Measurements from ENCODE around the gene PUM2.

The PUM2 gene

GRCh38 chr2:20227894-20228505 is 122.6 kb downstream of the PUM2 start:
- no peak for DNase-seq

- DNase-seq, result no peak
Measured at GRCh38 chr2:20226152-20226545, 124.5 kb downstream of the PUM2 start.

- DNase-seq, result peak; percentile 71
Measured at GRCh38 chr2:20225294-20226151, 125.1 kb downstream of the PUM2 start.

- DNase-seq, result peak; percentile 65
Measured at GRCh38 chr2:20224716-20225293, 125.8 kb downstream of the PUM2 start, which contains the start of gene SDC1. Gene SDC1, minus strand, starts transcription at chr2:20225130. Its CDS starts 263 bp downstream, at chr2:20224867.

GRCh38 chr2:20224164-20224715 is 126.4 kb downstream of the PUM2 start:
- DNase-seq, result no peak

- peak; percentile 62 for DNase-seq
Measured at GRCh38 chr2:20223407-20224163, 127.1 kb downstream of the PUM2 start.

GRCh38 chr2:20222769-20223406 is 127.8 kb downstream of the PUM2 start:
- no peak for DNase-seq

- no peak for DNase-seq
Measured at GRCh38 chr2:20222014-20222768, 128.5 kb downstream of the PUM2 start.

- no peak for DNase-seq
Measured at GRCh38 chr2:20221555-20221973, 129.1 kb downstream of the PUM2 start.

GRCh38 chr2:20220806-20221554 is 129.7 kb downstream of the PUM2 start:
- DNase-seq, result no peak

GRCh38 chr2:20219763-20220380 is 130.8 kb downstream of the PUM2 start:
- no peak for DNase-seq

GRCh38 chr2:20218331-20219320 is 132.0 kb downstream of the PUM2 start:
- no peak for DNase-seq

- DNase-seq, result no peak
Measured at GRCh38 chr2:20217041-20217970, 133.3 kb downstream of the PUM2 start.

GRCh38 chr2:20216130-20217025 is 134.3 kb downstream of the PUM2 start:
- no peak for DNase-seq

GRCh38 chr2:20215183-20216040 is 135.2 kb downstream of the PUM2 start:
- no peak for DNase-seq
